Right kidney (tissue), 1 donor: ENCODE results near the gene FGGY.
"Not testable (repeated sequence)": the region's sequence is repeated elsewhere in the genome, so short reads cannot be mapped to it uniquely, and the experiment has no call there.

Source experiments
- DNase-seq: peaks from one replicate; pipeline ENCODE4 v3.0.0-alpha.2; 2016

FGGY gene

GRCh38 chr1:59285691-59286090 is 11.2 kb upstream of the FGGY start:
- no peak for DNase-seq

GRCh38 chr1:59288046-59288445 is 8.8 kb upstream of the FGGY start:
- DNase-seq: no peak

- DNase-seq: no peak
Measured at GRCh38 chr1:59289570-59289969, 7.3 kb upstream of the FGGY start.

- no peak for DNase-seq
Measured at GRCh38 chr1:59290193-59290949, 6.5 kb upstream of the FGGY start.

GRCh38 chr1:59291561-59291960 is 5.3 kb upstream of the FGGY start:
- no peak for DNase-seq

- DNase-seq: no peak
Measured at GRCh38 chr1:59292562-59292961, 4.3 kb upstream of the FGGY start.

- no peak for DNase-seq
Measured at GRCh38 chr1:59293206-59293605, 3.7 kb upstream of the FGGY start.

GRCh38 chr1:59293849-59294248 is 3.0 kb upstream of the FGGY start:
- no peak for DNase-seq

GRCh38 chr1:59294423-59294822 is 2.5 kb upstream of the FGGY start:
- DNase-seq: no peak

- no peak for DNase-seq
Measured at GRCh38 chr1:59295618-59296017, 1.3 kb upstream of the FGGY start.

- peak; percentile 39 for DNase-seq
Measured at GRCh38 chr1:59298026-59298583, 1.2 kb downstream of the FGGY start.

GRCh38 chr1:59298710-59299346 is 1.9 kb downstream of the FGGY start:
- DNase-seq: no peak

- not testable (repeated sequence) for DNase-seq
Measured at GRCh38 chr1:59299670-59300069, 2.8 kb downstream of the FGGY start.

GRCh38 chr1:59302297-59302696 is 5.4 kb downstream of the FGGY start:
- DNase-seq: no peak

GRCh38 chr1:59302871-59303270 is 6.0 kb downstream of the FGGY start:
- DNase-seq: no peak

- no peak for DNase-seq
Measured at GRCh38 chr1:59305188-59305587, 8.3 kb downstream of the FGGY start.

GRCh38 chr1:59307591-59307990 is 10.7 kb downstream of the FGGY start:
- DNase-seq: no peak

- DNase-seq: no peak
Measured at GRCh38 chr1:59308839-59309238, 11.9 kb downstream of the FGGY start.

GRCh38 chr1:59309392-59309791 is 12.5 kb downstream of the FGGY start:
- DNase-seq: no peak

- no peak for DNase-seq
Measured at GRCh38 chr1:59309795-59310548, 13.1 kb downstream of the FGGY start.

GRCh38 chr1:59310549-59311250 is 13.8 kb downstream of the FGGY start:
- DNase-seq: no peak

- no peak for DNase-seq
Measured at GRCh38 chr1:59314776-59315528, 18.1 kb downstream of the FGGY start.
